Mesenchymal stem cell (in vitro differentiated cells and primary cell): ENCODE measurements around the gene SEC22A.

ENCODE experiments used
- DNase-seq: peaks from one replicate; pipeline ENCODE4 v3.0.0-alpha.2; 2013
- H2AFZ ChIP-seq: one replicate; pipeline ENCODE4 v1.6.1; 2013; ENCODE audit warnings: low read depth, mild to moderate bottlenecking, control low read depth, inconsistent platforms, low read length, moderate library complexity
- H2AK5ac ChIP-seq: 2 replicates; pipeline ENCODE4 v1.6.1; 2013; ENCODE audit warnings: low read length, moderate library complexity, mild to moderate bottlenecking, inconsistent platforms; ENCODE audit not compliant: severe bottlenecking
- H2BK120ac ChIP-seq: one replicate; pipeline ENCODE4 v1.6.1; 2013; ENCODE audit warnings: low read depth, mild to moderate bottlenecking, inconsistent platforms, low read length, moderate library complexity
- H2BK12ac ChIP-seq, 2 experiments: one replicate each; pipeline ENCODE4 v1.6.1; 2013; ENCODE audit warnings: inconsistent platforms in 2 of 2, low read length in 2 of 2, mild to moderate bottlenecking in 2 of 2, moderate library complexity in 2 of 2, control low read depth in 1 of 2
- H2BK15ac ChIP-seq: one replicate; pipeline ENCODE4 v1.6.1; 2013; ENCODE audit warnings: mild to moderate bottlenecking, low read depth, inconsistent platforms; ENCODE audit not compliant: poor library complexity, severe bottlenecking
- H2BK5ac ChIP-seq: 2 replicates; pipeline ENCODE4 v1.6.1; 2013; ENCODE audit warnings: low read depth, mild to moderate bottlenecking, low read length, control low read depth, inconsistent platforms; ENCODE audit not compliant: poor library complexity, severe bottlenecking
- H3K14ac ChIP-seq, 2 experiments: one replicate each; pipeline ENCODE4 v1.6.1; 2013; ENCODE audit warnings: inconsistent platforms in 2 of 2, low read length in 2 of 2, control low read depth in 1 of 2, mild to moderate bottlenecking in 1 of 2, moderate library complexity in 1 of 2
- H3K18ac ChIP-seq, 2 experiments: one replicate each; pipeline ENCODE4 v1.6.1; 2013; ENCODE audit warnings: inconsistent platforms in 2 of 2, low read length in 2 of 2, control low read depth in 1 of 2, low read depth in 1 of 2, mild to moderate bottlenecking in 1 of 2
- H3K23ac ChIP-seq, 2 experiments: one replicate each; pipeline ENCODE4 v1.6.1; 2013; ENCODE audit warnings: inconsistent platforms in 2 of 2, low read length in 2 of 2, mild to moderate bottlenecking in 2 of 2, moderate library complexity in 2 of 2, control low read depth in 1 of 2
- H3K27ac ChIP-seq: 2 replicates; pipeline ENCODE4 v1.5.1; 2013; ENCODE audit warnings: mild to moderate bottlenecking, moderate library complexity, low read length, control low read depth, inconsistent platforms; ENCODE audit not compliant: poor library complexity, severe bottlenecking
- H3K27me3 ChIP-seq, 2 experiments: 2 replicates each; pipeline versions ENCODE4 v1.6.1 to v1.7.0; 2013; ENCODE audit warnings: low read length in 2 of 2, mild to moderate bottlenecking in 2 of 2, moderate library complexity in 2 of 2, control low read depth in 1 of 2, inconsistent platforms in 1 of 2; ENCODE audit not compliant: control insufficient read depth in 1 of 2, insufficient read depth in 1 of 2
- H3K36me3 ChIP-seq, 2 experiments: 2 replicates each; pipeline versions ENCODE4 v1.6.1 to v1.7.0; 2013; ENCODE audit warnings: low read length in 2 of 2, control low read depth in 1 of 2, inconsistent platforms in 1 of 2, low read depth in 1 of 2, mild to moderate bottlenecking in 1 of 2; ENCODE audit not compliant: insufficient read depth in 2 of 2, control insufficient read depth in 1 of 2
- H3K4ac ChIP-seq, 2 experiments: one replicate each; pipeline ENCODE4 v1.6.1; 2013; ENCODE audit warnings: inconsistent platforms in 2 of 2, low read length in 2 of 2, mild to moderate bottlenecking in 2 of 2, moderate library complexity in 2 of 2, control low read depth in 1 of 2, low read depth in 1 of 2
- H3K4me1 ChIP-seq: 2 replicates; pipeline ENCODE4 v1.6.1; 2013; ENCODE audit warnings: low read depth, low read length, control low read depth; ENCODE audit not compliant: control insufficient read depth, insufficient read depth
- H3K4me2 ChIP-seq: 2 replicates; pipeline ENCODE4 v1.6.1; 2013; ENCODE audit warnings: low read length, mild to moderate bottlenecking, inconsistent platforms; ENCODE audit not compliant: poor library complexity, severe bottlenecking
- H3K4me3 ChIP-seq, 2 experiments: 2 replicates each; pipeline versions ENCODE4 v1.5.1 to v1.7.0; 2013; ENCODE audit warnings: low read length in 2 of 2, mild to moderate bottlenecking in 2 of 2, control low read depth in 1 of 2, low read depth in 1 of 2; ENCODE audit not compliant: insufficient read depth in 1 of 2
- H3K79me1 ChIP-seq: replicated peaks from 2 replicates; pipeline ENCODE4 v1.6.1; 2013; ENCODE audit warnings: mild to moderate bottlenecking, control low read depth, low read length, inconsistent platforms; ENCODE audit not compliant: poor library complexity, severe bottlenecking
- H3K9ac ChIP-seq: 2 replicates; pipeline ENCODE4 v1.7.0; 2013; ENCODE audit warnings: mild to moderate bottlenecking, low read length, moderate library complexity
- H3K9me3 ChIP-seq: 2 replicates; pipeline ENCODE4 v1.7.0; 2013; ENCODE audit warnings: mild to moderate bottlenecking, low read length; ENCODE audit not compliant: control insufficient read depth
- H4K8ac ChIP-seq: one replicate; pipeline ENCODE4 v1.6.1; 2013; ENCODE audit warnings: inconsistent platforms, mild to moderate bottlenecking, low read length, moderate library complexity
- H4K91ac ChIP-seq: one replicate; pipeline ENCODE4 v1.6.1; 2013; ENCODE audit warnings: mild to moderate bottlenecking, low read length, inconsistent platforms
- WGBS: methylation state at CpG from one replicate; pipeline ENCODE4 v1.1.7; 2013; ENCODE audit warnings: mixed read lengths; 5-methylcytosine and 5-hydroxymethylcytosine counted together

The SEC22A gene

DNA sequence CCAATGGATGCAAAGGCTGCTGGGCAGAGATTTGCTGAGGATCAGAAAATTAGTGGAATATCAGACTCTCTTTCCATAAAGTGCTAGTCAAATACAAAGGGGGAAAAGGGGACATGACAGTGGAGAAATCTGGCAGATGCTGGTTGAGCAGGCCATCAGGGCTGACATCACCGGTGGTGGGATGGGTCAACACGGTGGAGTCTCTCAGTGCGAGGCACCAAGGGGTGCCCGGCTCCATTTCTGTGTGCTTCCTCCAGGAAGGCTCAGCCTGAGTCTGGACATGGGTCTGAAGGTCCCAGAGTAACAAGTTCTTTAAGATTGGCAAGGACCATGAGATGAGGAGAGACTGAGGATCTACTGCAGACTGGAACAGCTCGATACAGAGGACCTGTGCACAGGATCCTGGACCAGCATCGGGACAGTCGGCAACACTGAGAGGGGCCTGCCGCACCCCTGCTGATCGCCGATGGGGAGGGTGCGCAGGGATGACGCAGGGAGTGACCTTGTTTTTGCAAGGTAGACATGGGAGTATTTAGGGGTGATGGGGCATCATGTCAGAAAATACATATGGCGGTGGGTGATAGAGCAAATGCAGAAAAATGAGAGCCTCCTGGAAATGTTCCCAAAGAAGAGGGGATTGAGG, 92.7 kb downstream of the SEC22A start:
- no peaks in the 10 kb centered on the region for H3K36me3 ChIP-seq
- no peak overlapping the region for H3K18ac ChIP-seq
- no peaks in the 10 kb centered on the region for H3K79me1 ChIP-seq
- no peak overlapping the region for H4K8ac ChIP-seq
- H3K9me3 ChIP-seq: no peaks in the 10 kb centered on the region
- H3K4me2 ChIP-seq: no peak overlapping the region
- no peak overlapping the region for H2BK5ac ChIP-seq
- H3K4me1 ChIP-seq: no peaks in the 10 kb centered on the region
- peaks cover 44 to 50% of the 10 kb centered on the region in 2 experiments for H3K27me3 ChIP-seq
- 91% methylated on average over 13 of the region's 13 CpGs for WGBS
- no peak overlapping the region for H4K91ac ChIP-seq
- no peak overlapping the region for H3K14ac ChIP-seq
- no peak overlapping the region for H3K4me3 ChIP-seq
- H2AK5ac ChIP-seq: no peak overlapping the region
- no peak overlapping the region for H2AFZ ChIP-seq
- no peak overlapping the region for H3K9ac ChIP-seq
- H2BK120ac ChIP-seq: no peak overlapping the region
- no peak overlapping the region for H2BK12ac ChIP-seq
- no peak overlapping the region for H3K4ac ChIP-seq
- no peak overlapping the region for H3K23ac ChIP-seq
- H3K27ac ChIP-seq: no peak overlapping the region
- no peak for DNase-seq
- no peak overlapping the region for H2BK15ac ChIP-seq

DNA sequence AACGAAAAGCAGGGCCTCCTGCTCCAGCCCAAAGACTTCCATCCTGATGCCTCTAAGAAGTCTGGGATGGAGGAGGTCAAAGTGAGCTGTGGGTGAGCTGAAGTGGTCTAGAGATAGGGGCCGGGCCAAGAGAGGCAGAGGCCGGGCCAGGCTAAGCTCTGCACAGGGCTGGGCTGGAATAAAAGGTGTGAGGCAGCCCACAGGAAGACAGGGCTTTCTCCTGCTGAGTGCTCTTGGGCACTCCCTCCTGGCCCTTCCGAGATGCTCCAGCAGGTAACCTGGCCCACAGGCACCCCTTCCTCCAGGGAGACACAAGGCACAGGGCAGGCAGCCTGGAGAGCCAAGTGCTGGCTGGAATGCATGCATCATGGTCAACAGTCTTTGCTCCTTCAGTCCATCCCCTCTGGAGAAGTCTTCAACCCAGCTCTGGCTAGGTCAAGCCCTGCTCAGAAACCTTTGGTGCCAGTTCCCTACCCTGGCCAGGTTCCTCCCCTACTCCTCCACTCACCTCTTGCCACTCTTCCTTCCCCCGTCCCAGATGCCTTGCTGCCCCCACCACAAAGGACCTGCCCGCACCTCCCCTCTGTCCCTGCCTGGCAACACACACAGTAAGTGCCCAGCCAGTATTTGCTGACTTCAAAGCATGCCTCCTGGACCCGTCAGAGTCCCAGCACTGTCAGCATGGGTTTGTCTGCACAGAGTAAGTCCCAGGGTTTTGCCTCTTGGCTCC, 93.6 kb downstream of the SEC22A start:
- Histone ChIP-seq H3K4ac (no peak overlapping the region), H4K91ac (no peak overlapping the region), H3K4me2 (no peak overlapping the region), H3K79me1 (no peaks in the 10 kb centered on the region), H2BK120ac (no peak overlapping the region), H3K27me3 (peaks cover 44 to 50% of the 10 kb centered on the region in 2 experiments), H4K8ac (no peak overlapping the region), H2BK15ac (no peak overlapping the region), H3K4me1 (no peaks in the 10 kb centered on the region), H3K27ac (no peak overlapping the region), H3K23ac (no peak overlapping the region), H3K9me3 (no peaks in the 10 kb centered on the region), H3K4me3 (no peak overlapping the region), H2AFZ (no peak overlapping the region), H2BK5ac (no peak overlapping the region), H3K18ac (no peak overlapping the region), H3K14ac (no peak overlapping the region), H2BK12ac (no peak overlapping the region), H2AK5ac (no peak overlapping the region), H3K9ac (no peak overlapping the region), H3K36me3 (no peaks in the 10 kb centered on the region)
- DNase-seq: no peak
- WGBS: 76% methylated on average over 6 of the region's 7 CpGs

DNA sequence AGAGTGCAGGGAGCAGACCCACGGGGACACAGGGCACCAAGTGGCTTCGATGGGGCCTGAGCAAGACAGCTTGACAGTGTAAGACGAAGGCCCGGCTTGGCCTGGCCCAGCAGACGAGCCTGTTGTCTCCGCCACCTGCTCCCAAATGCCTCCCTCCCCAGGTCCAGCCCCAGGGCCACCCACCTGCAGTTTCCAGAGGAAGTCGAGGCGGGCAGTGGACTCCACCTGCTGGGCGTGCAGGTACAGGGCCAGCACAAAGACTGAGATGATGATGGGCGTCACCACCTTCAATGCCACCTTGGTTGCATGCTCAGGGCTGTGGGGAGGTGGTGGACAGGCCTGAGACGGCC, 94.1 kb downstream of the SEC22A start:
- no peaks in the 10 kb centered on the region for H3K9me3 ChIP-seq
- H2BK5ac ChIP-seq: no peak overlapping the region
- H2BK15ac ChIP-seq: no peak overlapping the region
- H4K91ac ChIP-seq: no peak overlapping the region
- H3K23ac ChIP-seq: no peak overlapping the region
- DNase-seq: no peak
- no peak overlapping the region for H3K27ac ChIP-seq
- 66% methylated on average over 7 of the region's 11 CpGs for WGBS
- no peak overlapping the region for H3K4ac ChIP-seq
- H2AK5ac ChIP-seq: no peak overlapping the region
- H3K79me1 ChIP-seq: no peaks in the 10 kb centered on the region
- no peaks in the 10 kb centered on the region for H3K4me1 ChIP-seq
- H3K27me3 ChIP-seq: peaks cover 44 to 52% of the 10 kb centered on the region in 2 experiments
- H2BK12ac ChIP-seq: no peak overlapping the region
- H2AFZ ChIP-seq: no peak overlapping the region
- H4K8ac ChIP-seq: no peak overlapping the region
- no peaks in the 10 kb centered on the region for H3K36me3 ChIP-seq
- H3K4me3 ChIP-seq: no peak overlapping the region
- no peak overlapping the region for H3K4me2 ChIP-seq
- H3K18ac ChIP-seq: no peak overlapping the region
- no peak overlapping the region for H3K9ac ChIP-seq
- no peak overlapping the region for H2BK120ac ChIP-seq
- no peak overlapping the region for H3K14ac ChIP-seq

DNA sequence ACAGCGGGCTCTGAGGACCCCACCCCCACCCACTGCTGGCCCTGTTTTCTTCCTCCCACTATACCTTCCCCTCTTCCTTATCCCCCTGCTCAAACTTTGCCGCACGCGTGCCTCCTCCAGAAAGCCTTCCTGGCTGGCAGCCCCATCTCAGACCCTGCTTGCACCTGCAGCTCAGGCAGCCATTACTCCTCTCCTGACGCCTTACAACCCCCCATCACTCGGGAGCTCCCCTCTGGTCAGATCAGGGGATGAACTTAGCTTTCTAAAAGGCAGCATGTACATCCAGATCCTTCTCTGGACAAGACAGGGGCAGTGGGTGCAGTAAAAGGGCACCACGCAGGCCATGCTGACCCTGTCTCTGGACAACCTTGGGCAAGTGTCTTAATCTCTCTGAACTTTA, 94.5 kb downstream of the SEC22A start:
- no peak overlapping the region for H3K23ac ChIP-seq

More for the DNA sequence above, 94.5 kb downstream of the SEC22A start:
- Histone ChIP-seq H2BK12ac (no peak overlapping the region), H3K27ac (no peak overlapping the region), H3K18ac (no peak overlapping the region), H2AFZ (no peak overlapping the region), H2BK120ac (no peak overlapping the region), H2BK15ac (no peak overlapping the region), H3K9me3 (no peaks in the 10 kb centered on the region), H3K36me3 (no peaks in the 10 kb centered on the region), H3K27me3 (peaks cover 41 to 53% of the 10 kb centered on the region in 2 experiments), H2AK5ac (no peak overlapping the region), H2BK5ac (no peak overlapping the region), H3K4me1 (peaks cover 2% of the 10 kb centered on the region), H3K79me1 (no peaks in the 10 kb centered on the region), H3K9ac (no peak overlapping the region), H4K8ac (no peak overlapping the region), H3K14ac (no peak overlapping the region), H4K91ac (no peak overlapping the region), H3K4me2 (no peak overlapping the region), H3K4me3 (no peak overlapping the region), H3K4ac (no peak overlapping the region)
- whole genome bisulfite sequencing: 78% methylated on average over 7 of the region's 7 CpGs
- DNase-seq: no peak
